ENCODE measurements around the gene RMP24.
A peak's percentile ranks its signal among the peaks of the same experiment; 100 is the strongest.
"Not testable (repeated sequence)": the region's sequence is repeated elsewhere in the genome, so short reads cannot be mapped to it uniquely, and the experiment has no call there.

The RMP24 gene

DNA sequence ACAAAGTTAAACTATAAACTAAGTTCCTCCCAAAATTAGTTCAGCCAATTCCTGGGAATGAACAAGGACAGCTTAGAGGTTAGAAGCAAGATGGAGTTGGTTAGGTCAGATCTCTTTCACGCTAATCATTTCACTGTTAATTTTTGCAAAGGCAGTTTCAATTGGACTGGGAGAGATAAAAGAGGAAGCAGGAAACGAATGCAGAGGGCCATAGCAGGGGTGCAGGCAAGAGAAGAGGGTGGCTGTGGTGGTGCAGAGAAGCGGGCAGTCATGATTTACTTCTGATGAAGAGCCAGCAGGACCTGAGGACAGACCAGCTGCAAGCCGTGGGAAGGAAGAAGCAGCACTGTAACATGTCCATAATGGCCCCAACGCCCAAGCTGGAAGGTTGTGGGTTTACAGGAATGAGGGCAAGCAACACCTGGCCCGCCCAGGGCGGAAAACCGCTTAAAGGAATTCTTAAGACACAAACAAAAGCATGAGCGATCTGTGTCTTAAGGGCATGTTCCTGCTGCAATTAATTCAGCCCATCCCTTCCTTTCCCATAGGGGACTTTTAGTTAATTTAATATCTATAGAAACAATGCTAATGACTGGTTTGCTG lies 4.1 kb upstream of the RMP24 start:
- no peak for DNase-seq

DNA sequence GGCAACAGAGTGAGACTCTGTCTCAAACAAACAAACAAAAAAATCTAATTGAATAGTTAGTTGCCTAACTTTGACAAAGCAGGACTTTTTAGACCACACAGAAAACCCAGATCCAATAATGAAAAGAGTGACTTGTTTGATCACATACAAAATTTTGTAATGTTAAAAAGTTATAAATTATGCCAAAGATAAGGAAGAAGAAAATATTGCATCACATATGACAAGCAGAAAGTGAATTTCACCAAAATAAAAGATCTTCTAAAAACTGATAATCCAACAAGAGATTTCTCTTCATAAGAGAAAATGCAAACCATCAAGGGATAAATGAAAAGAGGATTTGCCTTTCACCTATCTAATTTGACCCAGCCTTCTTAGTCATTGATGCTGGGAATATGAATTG lies 2.8 kb upstream of the RMP24 start:
- DNase-seq = no peak

DNA sequence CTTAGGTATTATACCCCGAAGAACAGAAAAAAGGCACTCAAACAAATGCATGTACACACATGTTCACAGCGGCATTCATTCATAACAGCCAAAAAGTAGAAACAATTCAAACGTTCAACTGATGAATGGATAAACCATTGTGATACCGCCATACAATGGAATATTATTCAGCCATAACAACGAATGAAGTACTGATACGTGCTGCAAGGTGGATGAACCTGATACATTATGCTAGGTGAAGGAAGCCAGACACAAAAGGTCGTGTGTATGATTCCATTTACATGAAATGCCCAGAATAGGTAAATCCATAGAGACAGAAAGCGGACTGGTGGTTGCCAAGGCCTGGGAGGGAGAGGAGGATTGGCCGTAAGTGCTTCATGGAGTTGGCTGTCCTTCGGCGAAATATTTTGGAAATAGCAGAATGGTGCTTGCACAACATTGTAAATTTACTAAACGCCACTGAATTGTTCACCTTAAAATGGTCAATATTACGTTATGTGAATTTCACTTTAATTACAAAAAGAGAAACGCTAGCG lies 750 bp upstream of the RMP24 start:
- peak; percentile 41 to 43 for DNase-seq

DNA sequence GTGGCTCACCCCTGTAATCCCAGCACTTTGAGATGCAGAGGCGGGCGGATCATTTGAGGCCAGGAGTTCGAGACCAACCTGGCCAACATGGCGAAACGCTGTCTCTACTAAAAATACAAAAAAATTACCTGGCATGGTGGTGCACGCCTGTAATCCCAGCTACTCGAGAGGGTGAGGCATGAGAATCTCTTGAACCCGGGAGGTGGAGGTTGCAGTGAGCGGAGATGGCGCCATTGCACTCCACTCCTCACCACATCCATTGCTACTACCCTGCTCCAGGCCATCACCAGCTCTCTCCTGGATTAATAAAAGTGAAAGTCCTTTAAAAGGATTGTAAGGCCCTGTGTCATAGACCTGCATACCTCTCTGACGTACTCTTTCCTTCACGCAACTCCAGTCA lies 1.2 kb downstream of the RMP24 start:
- no peak for DNase-seq

DNA sequence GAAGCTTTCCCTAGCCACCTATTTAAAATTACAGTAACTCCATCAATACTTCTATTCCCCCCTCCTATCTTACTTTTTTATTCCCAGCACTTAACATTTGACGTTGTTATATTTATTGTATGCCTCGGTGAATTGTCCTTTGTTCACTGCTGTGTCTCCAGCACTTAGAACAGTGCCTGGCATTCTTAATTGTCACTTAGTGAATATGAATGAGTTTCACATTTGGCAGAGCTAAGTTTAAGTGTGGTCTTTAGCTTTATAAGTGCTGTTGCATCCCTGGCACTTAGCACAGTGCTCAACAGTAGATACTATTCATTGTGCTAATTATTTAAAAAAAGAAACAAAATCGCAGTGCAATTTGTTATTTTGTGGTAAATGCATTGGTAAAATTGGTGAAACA lies 1.7 kb downstream of the RMP24 start:
- DNase-seq = no peak

DNA sequence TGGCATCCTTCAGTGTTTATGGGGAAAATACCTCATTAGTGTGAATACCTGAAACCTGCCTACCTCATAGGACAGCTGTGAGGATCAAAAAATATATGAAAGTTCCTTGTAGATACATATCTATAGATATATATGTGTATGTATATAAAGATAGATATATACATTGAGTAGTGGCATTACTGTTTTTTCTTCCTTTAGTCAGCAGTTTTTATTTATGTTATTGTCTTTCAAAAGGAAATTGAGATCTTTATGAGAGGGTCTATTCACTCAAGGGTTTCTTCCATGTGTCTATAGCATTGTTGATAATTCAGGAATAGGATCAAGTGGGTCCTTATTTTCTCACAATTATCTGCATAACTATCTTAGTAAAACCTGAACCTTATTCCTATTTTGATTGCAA lies 6.6 kb downstream of the RMP24 start:
- no peak for DNase-seq

DNA sequence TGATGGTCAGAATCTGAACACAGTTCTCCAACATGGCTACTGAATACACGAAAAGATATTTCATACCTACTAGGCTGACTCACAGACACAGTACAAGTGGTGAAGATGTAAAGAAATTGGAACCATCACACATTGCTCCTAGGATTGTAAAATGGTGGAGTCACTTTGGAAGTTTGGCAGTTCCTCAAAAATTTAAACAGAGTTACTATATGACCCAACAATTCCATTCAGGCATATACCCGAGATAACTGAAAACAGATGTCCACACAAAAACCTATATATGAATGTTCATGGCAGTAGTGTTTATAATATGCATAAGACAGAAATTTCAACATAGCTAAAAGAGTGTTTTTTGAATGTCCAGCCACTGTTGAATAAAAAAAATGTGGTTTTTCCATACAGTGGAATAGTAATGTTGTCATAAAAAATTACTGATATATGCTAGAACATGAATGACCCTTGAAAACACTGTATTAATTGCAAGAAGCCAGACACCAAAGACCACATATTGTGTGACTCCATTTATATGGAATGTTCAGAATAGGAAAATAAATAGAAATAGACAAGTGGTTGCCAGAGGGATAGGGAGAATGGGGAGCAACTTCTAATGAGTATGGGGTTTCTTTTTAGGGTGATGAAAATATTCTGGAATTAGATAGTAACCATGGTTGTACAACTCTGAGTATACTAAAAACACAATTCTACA lies 10.1 kb downstream of the RMP24 start:
- no peak for DNase-seq

DNA sequence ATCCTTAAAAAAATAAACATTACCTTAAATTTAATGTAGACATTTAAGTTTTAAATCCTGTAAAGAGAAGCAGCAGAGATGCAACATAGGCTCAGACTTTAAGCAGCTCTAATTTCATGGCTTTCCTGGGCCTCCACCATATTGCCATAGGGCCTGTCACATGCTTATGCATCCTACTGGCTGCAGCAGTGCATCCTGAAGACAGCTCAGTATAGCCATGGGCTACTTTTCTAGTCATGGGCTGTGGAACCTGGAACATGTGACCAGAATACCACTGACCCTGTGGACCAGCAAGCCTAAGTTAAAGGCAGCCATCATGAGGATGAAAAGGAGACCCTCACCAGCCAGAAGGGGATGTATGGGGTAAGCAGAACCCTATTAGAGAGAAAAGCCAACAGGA lies 10.7 kb downstream of the RMP24 start:
- DNase-seq = no peak

DNA sequence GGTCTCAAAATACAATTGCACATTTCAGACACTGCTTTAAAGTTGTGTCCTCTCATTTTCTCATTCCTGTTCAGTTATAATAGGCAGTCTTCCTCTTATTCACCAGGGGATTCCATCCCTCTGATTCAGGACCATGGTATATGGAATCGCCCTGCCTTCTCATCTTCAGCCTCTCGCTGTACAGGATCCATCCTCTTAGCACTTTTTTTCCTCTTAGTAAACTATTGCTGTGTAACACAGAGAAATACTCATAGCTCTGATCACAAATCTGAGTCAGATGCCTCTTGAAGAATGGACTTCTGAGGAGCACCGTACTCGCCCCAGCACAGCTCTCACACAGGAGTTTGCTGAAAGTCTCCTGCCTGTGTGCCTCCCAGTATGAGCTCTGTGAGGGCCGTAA lies 11.3 kb downstream of the RMP24 start:
- DNase-seq = no peak

DNA sequence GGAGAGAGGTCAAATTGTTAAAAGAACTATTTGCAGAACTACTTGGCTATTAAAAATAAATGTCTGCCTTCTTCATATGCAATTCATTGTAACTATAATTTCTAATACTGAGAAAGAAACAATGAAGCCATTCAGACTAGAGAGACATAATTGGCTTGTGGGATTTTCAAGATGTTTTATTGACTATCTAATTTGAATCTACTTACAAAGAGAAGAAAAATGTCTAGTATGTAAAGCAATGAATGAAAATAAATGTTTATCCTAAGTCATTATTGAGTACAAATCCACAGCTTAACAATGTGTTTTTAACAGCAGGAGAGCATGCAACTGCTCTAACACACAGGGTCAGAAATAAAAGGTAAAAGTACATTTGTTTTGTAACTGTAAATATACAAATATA lies 19.2 kb downstream of the RMP24 start:
- peak; percentile 75 to 78 for DNase-seq

DNA sequence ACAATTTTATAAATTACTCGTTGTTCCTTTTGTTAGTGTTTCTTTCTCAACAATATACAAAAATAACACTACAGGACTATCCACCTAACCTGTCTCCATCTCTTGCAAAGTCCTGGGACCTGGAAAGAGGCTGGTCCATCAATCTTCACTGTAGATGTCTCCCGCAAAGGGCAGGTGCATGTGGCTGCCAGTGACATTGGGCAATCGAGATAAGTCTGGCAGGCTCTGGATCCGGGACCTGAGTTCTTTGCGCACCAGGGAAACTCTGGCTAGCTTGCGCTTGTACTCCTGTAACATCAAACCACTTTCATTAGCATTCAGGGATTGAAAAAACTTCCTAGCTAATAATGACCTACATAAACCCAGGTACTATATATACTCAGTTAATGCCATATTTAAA lies 20.5 kb downstream of the RMP24 start:
- DNase-seq = peak; percentile 24 to 52

DNA sequence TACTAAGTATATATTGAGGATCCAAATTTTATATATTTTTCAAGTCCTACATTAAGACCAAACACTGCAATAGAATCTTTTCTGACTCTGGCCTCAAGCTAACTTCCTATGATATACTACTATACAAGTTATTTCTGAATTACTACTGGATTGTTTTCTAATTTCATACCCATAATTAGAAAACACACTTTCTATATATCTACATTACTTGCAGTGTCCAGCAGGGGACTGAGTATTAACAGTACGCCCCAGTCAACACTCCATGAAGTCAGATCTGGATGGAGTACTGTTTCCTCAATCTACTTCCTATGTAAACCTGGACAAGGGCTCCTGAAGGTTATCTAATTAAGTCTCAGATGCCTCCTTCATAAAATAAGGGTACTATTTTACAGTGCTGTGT lies 26.5 kb downstream of the RMP24 start:
- DNase-seq = peak in 1 of 2 experiments; percentile 4

DNA sequence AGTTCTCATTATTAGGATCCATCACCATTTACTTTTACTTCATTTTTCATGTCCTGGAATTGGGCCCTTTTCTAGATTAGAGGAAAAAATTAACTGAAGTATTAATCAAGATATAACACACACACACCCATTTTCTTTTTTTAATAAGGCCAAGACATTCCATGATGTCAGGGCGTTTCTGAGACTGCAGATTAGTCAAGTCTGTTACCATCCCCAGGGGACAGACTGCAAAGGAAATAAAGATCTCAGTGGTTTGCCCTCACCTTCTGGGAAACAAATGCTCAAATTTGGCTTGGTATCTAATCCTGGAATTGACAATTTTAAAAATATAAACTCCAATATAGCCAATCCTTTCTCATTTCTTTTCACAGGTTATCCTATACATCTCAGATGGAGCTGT lies 27.4 kb downstream of the RMP24 start:
- DNase-seq = no peak

DNA sequence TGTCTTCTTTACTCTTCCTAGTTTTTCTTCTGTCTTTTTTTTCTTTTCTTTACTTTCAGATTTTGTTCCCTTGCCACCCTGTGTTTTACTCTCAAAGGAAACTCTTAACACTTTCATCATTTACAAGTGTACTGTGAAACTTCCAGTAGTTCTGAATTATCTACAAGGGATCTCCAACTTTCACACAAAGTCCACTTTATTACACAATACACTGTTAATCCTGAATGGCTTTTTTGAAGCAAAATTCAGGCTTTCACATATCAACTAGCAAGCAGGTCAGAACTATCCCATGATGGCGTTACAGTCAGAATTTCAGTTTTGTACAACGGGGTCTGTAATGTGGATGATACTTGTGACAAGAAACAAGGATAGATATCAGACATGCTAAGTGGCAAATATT lies 34.5 kb downstream of the RMP24 start:
- no peak for DNase-seq

DNA sequence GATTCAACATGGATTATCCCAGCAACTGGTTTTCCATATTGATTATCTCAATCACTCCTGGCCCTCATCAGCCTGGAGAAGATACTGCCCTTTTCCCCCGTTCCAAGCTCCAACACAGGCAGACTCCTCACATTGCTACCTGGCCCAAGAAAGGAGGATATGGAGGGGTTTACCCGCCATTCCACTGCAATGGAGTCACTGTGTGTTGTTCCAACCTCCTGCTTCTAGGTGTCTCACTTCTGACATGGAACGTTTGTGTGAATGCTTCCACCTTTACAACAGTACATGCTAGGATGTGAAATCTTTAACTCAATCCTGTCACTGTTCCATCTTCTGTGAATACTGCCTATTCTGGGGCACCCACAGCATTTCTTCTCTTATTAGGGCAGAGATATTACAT lies 36.7 kb downstream of the RMP24 start:
- no peak for DNase-seq

DNA sequence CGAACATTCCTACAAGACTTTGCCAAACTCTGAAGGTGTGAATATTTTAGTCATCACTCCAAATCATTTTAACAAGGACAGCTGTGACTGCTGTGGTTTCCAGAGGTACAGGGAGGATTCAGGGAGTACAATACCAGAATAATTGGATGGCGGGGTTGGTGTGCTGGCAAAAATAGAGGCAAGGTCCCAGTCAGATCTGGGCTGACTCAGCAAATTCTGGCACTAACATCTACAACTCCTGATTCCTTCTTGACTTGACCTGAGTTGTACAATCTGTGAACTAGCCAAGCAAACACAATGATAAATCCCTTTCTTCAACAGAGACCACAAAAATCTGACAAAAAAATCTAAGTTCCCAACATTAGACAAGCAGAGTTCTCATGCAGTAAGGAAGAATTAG lies 40.4 kb downstream of the RMP24 start:
- DNase-seq = no peak

DNA sequence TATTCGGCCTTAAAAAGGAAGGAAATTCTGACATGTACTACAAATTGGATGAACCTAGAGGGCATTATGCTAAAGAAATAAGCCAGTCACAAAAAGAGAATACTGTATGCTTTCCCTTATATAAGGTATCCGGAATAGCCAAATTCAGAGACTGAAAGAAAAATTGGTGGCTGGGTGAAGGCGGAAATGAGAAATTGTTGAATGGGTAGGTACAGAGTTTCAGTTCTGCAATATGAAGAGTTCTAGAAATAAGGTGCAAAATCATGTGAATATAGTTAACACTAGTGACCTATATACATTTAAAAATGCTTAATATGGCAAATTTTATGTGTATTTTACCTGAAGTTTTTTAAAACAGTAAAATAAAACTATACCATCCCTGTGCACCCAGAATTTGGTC lies 43.1 kb downstream of the RMP24 start:
- DNase-seq = no peak

DNA sequence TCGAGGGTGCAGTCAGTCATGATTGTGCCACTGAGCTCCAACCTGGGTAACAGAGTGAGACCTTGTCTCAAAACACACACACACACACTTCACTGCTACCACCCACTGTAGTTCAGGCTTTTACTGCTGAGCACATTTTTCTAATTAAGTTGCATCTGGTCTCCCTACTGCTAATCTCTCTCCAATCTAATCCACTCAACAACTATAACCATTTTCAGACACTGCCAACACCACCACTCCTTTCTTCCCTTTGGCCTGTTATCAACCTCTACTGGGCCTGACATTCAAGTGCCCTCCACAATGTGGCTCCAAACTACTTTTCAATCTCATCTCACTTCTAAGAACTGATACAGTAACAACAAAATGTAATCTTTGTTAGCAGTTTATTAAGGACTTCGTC lies 44.8 kb downstream of the RMP24 start:
- DNase-seq = no peak

DNA sequence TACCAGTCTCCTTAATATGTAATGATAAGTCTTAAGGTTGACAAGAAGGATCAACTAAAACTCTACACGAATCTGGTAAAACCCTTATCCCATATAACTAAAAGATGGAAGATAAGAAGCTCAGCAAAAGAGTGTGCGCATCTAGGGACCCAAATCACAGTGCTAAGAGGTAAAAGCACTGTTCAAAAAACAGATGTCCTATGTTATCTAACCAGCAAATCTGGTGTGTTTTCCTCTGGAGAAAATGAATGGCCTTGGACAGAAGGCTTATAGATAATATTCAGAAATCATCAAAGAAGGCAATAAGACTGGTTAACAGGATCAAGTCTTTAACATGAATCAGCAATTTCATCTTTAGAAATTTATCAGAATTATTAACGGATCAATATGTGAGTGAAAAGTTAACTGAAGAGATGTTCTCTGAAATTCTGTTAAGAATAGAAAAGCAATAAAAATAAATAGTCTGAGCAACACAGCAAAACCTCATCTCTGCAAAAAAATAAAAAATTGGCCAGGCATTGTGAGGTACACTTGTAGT lies 47.8 kb downstream of the RMP24 start:
- DNase-seq = no peak

DNA sequence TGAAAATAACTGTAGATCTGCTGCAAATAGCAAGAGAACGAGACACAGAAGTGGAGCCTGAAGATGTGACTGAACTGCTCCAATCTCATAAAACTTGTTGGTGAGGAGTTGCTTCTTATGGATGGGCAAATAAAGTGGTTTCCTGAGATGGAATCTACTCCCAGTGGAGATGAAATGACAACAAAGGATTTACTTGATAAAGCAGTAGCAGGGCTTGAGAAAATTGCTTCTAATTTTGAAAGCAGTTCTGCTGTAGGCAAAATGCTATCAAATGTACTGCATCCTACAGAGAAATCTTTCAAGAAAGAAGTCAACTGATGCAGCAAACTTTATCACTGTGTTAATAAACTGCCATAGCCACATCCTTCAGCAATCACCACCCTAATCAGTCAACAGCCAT lies 50.9 kb downstream of the RMP24 start:
- no peak for DNase-seq

DNA sequence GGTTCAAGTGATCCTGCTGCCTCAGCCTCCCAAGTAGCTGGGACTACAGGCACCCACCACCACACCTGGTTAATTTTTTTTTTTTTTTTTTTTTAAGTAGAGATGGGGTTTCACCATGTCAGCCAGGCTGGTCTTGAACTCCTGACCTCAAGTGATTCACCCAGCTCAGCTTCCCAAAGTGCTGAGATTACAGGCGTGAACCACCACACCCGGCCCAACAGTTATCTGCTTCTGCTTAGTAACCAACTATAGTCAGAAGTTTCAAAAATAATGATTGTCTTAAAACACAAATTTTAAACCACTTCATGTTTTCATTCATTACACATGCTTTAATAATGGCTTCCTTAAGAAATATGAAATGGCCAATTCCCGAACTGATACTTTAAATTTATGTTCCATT lies 51.8 kb downstream of the RMP24 start:
- DNase-seq = not testable (repeated sequence)

DNA sequence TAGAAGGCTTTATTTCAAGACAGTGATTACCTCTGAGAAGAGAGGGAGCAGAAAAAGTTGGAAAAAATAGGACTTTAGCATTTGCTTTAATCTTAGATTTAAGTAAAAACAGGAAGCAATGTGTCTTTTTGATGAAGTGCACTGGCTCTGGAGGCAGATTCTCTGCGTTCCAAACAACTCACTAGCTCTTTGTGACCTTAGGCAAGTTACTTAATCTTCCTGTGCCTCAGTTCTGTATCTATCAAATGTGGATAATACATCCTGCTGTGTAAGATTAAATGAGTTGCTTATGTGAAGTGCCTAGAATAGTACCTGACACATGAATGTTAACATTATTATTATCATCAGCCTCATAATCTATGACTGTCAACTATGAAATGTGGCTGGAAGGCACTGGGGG lies 52.5 kb downstream of the RMP24 start:
- DNase-seq = no peak

DNA sequence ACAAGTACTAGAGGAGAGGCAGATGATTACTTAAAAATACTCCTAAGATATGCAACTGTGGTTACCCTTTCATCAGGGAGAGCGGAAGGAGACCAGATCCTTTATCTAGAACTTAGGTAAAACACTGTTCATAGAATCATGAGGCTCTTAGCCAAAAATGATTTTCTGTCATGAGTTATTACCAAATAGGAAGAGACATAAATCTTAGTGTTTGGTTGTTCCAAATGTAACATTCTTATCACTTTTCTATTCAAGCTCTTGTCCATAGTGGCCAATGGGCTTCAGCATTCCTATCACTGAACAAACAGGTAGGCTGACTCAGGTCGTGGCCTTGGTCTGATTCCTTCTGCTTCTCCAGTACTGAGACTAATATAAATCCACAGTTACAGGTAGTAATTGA lies 56.4 kb downstream of the RMP24 start:
- no peak for DNase-seq

Measured in NCI-H526 (cell line).